GM19463 (cell line): ENCODE data around the gene FSD1.
"Not testable (repeated sequence)": the region's sequence is repeated elsewhere in the genome, so short reads cannot be mapped to it uniquely, and the experiment has no call there.

Experiments
- ATAC-seq: cut with Tn5 transposase; IDR thresholded peaks from one replicate; pipeline ENCODE4 v1.9.1; 2021; ENCODE audit warnings: mild to moderate bottlenecking, moderate library complexity; ENCODE audit not compliant: unreplicated experiment

Gene FSD1

DNA sequence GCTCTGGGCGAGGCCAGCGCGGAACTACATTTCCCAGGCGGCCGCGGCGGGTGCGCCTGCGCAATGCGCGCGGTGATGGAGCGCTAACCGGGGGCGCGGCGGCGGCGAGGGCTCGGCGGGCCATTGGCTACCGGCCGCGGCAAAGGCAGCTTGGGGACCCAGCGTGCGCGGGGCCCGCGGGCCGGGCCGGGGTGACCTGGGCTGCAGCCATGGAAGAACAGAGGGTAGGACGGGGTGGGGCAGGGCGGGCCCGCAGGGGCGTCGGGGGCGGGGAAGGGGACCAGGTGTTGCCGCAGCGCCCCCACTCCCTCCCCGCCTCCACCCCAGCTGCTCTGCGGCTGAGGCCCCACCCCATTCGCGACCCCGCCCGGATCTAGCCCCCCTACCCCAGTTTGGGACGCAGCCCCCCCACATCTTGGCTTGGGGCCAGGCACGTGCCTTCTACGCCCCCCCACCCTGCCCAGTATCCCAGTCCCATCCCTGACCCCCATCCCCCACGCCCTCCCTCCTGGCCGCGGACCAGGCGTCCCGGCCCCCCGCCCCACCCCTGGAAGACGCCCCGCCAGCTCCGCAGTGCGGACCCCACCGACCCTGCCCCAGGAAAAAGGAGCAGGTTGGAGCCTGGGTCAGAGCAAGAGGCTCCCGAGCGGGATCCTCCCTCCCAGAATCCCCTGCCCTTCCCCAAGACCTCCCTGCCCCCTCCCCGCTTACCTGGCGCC is at the start of gene FSD1:
FSD1 (plus strand) TSS at position 61 of the 719 bp plus-strand sequence; CDS start at position 210, 149 bp downstream.
- no peak for ATAC-seq

DNA sequence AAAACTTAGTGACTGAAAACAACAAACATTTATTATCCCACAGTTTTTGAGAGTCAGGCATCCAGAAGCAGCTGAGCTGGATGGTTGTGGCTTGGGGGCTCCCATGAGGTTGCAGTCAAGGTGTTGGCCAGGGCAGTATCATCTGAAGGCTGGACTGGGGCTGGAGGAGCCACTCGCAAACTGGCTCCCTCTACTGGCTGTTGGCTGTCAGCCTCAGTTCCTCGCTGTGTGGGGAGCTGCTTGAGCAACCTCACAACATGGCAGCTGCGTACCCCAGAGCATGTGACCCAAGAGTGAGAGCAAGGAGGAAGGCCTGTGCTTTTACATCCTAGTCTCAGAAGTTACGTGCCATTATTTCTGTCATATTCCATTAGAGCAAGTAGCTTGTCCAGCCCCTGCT is 47.8 kb upstream of the FSD1 start:
- no peak for ATAC-seq

DNA sequence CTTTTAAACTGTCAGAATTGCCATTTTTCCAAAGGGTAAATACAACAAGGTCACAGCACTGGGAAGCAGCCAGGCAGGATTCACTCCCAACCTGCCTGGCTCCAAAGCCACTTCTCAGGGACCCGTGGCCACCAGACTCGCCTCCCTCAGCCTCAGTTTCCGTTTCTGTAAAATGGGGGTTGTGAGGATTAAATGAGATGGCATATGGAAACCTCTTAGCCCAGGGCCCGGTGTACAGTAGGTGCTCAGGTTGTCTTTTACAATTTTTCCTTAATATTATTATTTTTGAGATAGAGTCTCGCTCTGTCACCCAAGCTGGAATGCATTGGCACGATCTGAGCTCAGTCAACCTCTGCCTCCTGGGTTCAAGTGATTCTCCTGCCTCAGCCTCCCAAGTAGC is 47.4 kb upstream of the FSD1 start:
- ATAC-seq = no peak

DNA sequence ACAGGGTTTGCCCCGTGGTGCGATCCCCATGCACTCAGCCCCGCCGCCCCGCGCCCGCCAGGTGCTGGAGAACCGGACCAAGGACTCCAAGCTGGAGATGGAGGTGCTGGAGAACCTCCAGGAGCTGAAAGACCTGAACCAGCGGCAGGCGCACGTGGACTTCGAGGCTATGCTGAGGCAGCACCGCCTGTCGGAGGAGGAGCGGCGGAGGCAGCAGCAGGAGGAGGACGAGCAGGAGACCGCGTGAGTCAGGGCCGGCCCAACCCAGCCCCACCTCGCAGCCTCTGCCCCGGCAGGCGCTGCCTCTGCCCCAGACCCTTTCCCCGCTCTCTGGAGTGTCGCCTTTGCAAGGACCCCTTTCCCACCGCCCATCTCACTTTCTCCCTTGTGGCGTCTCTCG is 46.2 kb upstream of the FSD1 start:
- no peak for ATAC-seq

DNA sequence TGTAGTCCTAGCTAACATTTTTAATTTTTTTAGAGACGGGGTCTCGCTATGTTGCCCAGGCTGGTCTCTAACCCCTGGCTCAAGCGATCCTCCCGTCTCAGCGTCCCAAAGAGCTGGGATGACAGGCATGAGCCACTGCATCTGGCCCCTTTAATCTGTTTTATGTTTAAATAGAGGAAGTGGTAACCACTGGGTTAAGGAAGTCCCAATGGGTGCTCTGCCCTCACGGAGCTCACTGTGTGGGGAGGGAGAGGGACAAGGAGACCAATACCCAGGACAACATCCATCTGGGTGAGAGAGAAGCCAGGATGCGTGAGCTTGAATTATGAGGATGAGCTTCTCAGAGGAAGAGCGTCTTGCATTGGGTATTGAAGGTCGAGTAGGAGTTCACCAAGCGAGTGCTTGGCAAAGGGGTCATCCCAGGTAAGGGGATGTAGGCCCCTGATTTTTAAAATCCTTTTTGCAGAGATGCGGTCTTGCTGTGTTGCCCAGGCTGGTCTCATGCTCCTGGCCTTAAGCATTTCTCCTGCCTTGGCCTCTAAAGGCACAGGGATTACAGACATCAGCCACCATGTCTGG is 43.7 kb upstream of the FSD1 start:
- no peak for ATAC-seq

DNA sequence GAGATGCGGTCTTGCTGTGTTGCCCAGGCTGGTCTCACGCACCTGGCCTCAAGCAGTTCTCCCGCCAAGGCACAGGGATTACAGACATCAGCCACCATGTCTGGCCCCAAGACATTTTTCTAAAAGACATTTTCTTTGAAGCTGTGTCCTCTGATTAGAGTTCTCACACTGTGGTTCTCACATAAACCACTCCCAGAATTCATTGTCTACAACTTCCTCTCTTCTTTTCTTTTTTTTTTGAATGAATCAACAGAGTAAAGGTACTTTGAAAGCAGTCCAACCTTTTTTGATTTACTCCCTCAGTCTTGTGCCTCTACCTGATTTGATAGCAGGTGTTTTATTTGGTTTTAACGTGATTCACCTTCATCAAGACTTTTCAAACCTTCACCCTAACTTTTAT is 39.6 kb upstream of the FSD1 start:
- no peak for ATAC-seq

DNA sequence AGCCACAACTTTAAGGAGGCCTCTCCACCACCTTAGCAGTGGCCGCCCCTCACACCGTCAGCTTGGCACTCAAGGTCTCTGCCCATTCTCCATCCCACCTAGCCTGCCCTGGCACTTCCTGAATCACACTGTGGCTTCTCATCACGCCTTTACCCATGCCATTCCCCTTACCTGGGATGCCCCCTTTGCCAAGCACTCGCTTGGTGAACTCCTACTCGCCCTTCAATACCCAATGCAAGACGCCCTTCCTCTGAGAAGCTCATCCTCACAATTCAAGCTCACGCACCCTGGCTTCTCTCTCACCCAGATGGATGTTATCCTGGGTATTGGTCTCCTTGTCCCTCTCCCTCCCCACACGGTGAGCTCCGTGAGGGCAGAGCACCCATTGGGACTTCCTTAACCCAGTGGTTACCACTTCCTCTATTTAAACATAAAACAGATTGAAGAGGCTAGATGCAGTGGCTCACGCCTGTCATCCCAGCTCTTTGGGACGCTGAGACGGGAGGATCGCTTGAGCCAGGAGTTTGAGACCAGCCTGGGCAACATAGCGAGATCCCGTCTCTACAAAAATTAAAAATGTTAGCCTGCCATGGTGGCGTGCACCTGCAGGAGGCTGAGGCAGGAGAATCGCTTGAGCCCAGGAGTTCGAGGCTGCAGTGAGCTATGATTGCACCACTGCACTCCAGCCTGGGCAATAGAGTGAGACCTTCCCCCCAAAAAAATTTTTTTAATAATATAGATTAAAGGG is 38.0 kb upstream of the FSD1 start:
- ATAC-seq = no peak

DNA sequence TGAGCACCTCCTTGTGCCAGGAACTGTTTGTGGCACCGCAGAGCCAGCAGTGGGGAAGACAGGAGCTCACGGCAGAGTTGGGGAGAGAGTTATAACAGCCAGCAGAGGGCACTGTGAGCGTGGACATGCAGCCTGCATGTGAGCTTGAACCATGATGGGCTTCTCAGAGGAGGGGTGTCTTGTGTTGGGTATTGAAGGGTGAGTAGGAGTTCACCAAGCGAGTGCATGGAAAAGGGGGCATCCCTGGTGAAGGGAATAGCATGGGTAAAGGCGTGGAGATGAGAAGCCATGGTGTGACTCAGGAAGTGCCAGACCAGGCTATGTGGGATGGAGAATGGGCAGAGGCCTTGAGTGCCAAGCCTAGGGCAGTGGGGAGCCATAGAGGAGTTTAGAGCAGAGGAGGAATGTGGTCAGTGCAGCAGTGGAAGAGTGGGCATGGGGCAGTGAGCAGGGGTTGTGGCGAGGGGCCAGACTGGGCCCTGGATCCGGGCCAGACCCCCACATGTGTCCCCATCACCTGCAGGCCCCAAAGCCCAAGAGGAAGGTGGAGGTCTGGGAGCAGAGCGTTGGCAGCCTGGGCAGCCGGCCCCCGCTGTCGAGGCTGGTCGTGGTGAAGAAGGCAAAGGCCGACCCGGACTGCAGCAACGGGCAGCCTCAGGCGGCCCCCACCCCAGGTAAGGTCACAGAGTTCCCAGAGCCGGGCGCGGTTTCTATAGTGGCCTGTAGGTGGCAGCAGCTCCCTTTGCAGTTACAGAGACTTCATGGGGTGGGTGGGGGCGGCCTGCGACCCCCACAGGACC is 37.1 kb upstream of the FSD1 start:
- ATAC-seq = no peak

DNA sequence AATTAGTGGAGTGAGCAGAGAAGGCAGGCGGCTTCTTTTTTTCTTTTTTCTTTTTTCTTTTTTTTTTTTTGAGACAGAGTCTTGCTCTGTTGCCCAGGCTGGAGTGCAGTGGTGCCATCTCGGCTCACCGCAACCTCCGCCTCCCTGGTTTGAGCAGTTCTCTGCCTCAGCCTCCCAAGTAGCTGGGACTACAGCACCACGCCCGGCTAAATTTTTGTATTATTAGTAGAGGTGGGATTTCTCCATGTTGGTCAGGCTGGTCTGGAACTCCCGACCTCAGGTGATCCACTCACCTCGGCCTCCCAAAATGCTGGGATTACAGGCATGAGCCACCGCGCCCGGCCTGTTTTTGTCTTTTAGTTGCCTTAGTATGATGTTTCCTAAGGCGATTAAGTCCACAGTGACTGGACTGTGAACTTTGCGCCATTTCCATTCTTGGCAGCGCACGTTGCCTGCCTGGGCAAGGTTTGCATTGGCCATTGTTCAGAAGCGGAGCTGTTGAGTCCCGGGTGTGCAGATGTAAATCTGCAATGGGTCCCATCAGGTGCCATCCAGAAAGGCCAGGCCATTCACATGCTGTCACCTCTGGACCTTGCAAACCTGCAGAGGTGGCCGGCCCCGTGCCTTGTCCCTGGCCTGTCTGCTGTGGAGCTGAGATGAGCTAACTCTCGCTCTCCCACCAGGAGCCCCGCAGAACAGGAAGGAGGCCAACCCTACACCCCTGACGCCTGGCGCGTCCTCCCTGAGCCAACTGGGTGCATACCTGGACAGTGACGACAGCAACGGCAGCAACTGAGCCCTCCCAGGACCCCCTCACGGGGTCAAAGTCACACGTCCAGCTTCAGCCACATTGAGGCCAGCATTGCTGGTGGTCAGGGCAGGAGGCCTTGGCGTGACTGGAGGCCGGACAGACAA is 36.2 kb upstream of the FSD1 start:
- ATAC-seq = no peak

DNA sequence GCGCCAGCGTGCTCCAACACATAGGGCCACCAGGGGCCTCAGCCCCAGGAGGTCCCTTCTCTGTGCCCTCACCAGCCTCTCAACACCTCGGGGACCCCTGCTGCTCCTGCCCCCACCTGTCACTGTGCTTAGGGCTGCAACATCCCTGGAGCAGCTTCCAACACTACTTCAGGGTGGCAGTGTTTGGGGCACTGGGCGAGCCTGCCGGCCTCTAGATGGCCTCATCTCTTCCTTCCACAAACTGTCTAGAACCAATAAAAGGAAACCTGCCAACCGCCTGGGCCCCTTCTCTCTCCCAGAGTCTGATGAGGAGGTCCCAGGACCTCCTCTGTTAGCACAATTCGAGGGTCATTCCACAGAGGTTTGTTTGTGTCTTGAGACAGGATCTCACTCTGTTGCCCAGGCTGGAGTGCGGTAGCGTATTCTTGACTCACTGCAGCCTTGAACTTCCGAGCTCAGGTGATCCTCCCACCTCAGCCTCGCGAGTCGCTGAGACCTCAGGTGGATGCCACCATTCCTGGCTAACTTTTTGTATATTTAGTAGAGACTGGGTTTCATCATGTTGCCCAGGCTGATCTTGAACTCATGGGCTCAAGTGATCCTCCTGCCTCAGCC is 35.5 kb upstream of the FSD1 start:
- no peak for ATAC-seq

DNA sequence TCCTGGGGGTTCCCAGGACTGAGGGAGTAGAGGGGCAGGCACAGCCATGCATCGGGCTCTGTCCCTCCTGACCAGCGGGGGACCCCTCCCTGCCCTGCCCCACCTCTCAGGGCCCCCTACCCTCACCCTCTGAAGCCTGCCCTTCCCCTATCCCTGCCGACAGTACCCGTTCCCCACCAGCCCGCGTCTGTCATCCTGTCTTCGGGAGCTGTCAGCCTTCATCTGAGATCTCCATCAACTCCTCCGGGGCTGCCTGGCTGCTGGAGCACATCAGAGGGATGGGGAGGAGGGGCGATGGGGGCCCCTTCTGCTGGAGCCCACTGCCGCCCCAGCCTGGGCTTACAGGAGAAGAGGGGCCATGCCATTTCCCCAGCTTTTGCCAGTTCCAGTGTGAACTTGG is 31.5 kb upstream of the FSD1 start:
- ATAC-seq = no peak

DNA sequence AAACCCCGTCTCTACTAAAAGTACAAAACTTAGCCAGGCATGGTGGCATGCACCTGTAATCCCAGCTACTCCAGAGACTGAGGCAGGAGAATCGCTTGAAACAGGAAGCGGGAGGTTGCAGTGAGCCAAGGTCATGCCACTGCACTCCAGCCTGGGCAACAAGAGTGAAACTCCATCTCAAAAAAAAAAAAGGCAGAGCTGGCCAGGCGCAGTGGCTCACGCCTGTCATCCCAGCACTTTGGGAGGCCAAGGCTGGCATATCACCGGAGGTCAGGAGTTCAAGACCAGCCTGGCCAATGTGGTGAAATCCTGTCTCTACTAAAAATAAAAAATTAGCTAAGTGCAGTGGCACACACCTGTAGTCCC is 30.1 kb upstream of the FSD1 start:
- not testable (repeated sequence) for ATAC-seq

DNA sequence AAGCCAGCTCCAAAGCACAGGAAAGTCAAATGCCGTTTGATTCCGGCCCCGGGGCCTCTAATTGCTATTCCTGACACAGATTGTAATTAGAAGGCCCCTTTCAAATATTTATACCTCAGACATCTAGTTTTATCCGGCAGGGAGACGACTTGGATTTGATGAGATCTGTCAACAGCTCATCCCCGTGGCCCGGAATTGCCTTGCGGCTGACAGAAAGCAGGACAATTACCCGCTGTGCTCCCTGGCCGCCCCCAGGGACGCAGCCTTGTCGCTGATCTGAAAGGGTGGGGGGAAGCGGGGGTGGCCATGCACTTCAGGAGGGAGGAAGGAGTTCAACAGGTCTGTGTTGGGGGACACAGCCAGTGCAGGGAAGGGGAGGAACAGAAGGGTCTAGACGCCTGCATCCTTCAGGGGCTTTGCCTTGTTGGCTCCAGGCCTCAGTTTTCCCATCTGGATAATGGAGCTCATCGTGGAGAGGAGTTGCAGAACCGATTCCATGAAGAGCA is 27.2 kb upstream of the FSD1 start:
- ATAC-seq = no peak

DNA sequence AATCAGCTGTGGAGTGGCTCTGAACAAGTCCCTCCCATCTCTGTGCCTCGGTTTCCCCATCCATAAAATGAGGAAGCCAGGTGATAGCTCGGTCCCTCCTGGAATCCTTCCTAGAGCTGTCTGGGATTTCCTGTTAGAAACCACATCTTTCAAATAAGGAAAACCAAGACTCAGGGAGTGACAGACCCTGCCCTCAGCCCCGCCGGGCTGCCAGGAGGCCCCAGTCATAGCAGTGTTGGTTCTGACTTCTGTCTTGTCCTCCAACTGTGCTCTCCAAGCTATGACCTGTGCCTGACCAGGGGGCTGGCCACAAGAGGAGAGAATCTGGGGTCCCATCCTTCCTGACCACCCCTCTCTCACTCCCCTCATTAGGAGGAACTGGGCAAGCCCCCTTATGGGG is 26.4 kb upstream of the FSD1 start:
- ATAC-seq = no peak

DNA sequence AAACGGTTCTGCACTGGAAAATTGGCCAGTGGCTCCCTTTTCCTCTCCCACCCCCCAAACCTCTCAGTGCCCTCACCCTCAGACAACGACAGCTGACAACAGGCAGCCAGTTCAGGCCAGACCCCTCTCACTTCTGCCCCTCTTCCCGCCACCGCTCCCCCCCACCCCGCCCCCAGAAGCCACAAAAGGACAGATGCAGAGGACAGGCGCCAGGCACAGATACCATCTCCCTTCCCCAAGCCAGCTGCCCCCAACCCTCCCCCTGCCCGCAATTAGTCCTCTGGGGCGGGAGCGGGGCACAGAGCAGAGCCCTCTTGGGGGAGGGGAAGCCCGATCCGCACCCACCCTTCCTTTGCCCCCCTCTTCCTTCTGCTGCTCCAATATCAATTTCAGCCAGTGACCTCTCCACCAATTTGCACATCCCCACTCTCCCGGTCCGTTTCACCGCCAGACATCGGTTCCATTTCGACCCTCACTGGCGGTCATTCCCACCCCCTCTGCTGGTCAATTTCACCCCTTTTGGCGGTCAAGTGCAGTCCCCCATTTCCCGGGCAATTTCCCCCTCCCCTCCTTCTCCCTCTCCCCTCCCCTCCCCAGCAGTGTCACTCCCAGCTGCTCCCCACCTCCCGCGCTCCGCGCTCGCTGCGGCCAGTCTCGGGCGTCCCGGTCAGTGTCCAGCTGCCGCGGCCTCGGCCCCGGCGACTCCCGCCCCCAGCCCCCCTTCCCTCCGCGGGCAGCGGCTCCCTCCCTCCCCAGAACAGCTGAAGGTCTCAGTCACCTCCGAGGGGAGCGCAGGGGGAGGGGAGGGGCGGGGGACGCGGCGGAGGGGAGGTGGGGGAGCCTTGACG is 25.8 kb upstream of the FSD1 start, which contains the start of gene SHD:
SHD (plus strand) TSS at position 848 of the 848 bp plus-strand sequence. CDS start 798 bp downstream, outside the sequence.
- no peak for ATAC-seq

DNA sequence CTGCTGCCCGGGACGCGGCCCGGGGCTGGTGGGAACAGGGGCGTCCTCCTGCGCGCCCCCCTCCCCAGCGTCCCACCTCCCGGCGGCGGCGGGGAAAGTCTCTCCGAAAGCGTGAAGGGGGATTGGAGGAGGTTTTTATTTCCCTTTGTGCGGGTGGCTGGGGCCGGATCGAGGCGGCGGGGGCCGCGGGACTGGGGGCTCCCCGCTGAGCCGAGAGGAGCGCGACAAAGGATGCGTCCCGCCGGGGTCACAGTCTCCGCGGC is 25.2 kb upstream of the FSD1 start:
- no peak for ATAC-seq

DNA sequence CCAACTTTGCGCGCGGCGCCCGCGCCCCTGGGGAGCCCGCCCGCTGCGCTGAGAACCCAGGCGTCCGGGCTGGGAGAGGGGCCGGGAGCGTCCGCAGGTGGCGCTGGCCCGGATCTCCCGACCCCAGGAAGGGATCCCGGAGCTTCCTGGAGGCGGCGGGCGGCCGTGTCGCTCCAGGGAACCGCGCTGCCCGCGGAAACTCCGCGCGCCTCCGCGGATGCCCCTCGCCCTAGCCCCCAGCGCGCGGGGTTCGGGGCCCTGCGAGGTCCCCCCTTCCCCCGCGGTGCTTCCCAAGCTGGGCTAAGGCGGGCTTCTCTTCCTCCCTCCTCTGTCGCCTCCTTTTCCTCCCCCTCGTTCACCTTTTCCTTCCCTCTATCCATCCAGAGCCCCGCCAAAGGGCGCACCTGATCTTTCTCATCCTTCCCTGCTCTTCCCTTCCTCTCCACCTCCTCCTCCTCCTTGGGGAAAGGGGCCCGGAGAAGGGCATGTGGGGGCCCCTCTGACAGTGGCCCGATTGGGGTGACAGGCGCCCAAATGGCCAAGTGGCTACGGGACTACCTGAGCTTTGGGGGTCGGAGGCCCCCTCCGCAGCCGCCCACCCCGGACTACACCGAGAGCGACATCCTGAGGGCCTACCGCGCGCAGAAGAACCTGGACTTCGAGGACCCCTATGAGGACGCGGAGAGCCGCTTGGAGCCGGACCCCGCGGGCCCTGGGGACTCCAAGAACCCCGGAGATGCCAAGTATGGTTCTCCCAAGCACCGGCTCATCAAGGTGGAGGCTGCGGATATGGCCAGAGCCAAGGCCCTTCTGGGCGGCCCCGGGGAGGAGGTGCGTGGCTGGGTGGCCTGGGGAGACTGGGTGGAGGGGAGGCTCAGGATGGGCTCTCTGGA is 24.6 kb upstream of the FSD1 start:
- ATAC-seq = no peak
